Fibroblast of the aortic adventitia (primary cell): ENCODE results near the gene GJD3. TPM values are rescaled to one million over a fixed set of nuclear protein-coding genes. Genes with fewer than 3 reads are reported as not detected.

Experiments
- DNase-seq: peaks from one replicate; pipeline ENCODE4 v3.0.0-alpha.2; 2010; ENCODE audit warnings: low read depth
- H3K4me3 ChIP-seq: 2 replicates; pipeline ENCODE4 v1.5.1; 2011; ENCODE audit warnings: low read depth, mild to moderate bottlenecking, control low read depth, low read length, moderate library complexity
- CTCF ChIP-seq: IDR thresholded peaks from 2 replicates; pipeline ENCODE4 v1.5.1; 2011; ENCODE audit warnings: mild to moderate bottlenecking, low read length, control low read depth, inconsistent platforms; ENCODE audit not compliant: insufficient read depth
- small RNA-seq: library from RNA; depleted of rRNA; stranded (forward); fragments of <200 nt; gene quantifications from one replicate; pipeline ENCODE3, GENCODE V24; 2012
- total RNA-seq: library from RNA; depleted of rRNA; stranded (reverse); fragments of >200 nt; gene quantifications from 2 replicates; pipeline ENCODE4 v1.2.3, GENCODE V29; 2012; ENCODE audit warnings: low replicate concordance

Gene GJD3
- total RNA-seq, 1 donor: not detected

GRCh38 chr17:40313668-40314583 is 50.6 kb downstream of the GJD3 start:
- no peak for TF ChIP-seq CTCF
- no peak for DNase-seq
- no peak overlapping the region for H3K4me3 ChIP-seq

Small RNAs within 50 kb of the gene (small RNA-seq; reads per million reads assigned to genes)
- gene RF00019: not detected
- gene RNA5SP441: not detected

Other genes starting within 250 kb of the GJD3 start
- 64.1 and 162 TPM in 2 replicates for gene MSL1, start 242.8 kb downstream of the GJD3 start, total RNA-seq
- gene CASC3, start 224.2 kb downstream of the GJD3 start, total RNA-seq: 53.3 and 83.6 TPM in 2 replicates
- gene RAPGEFL1, start 187.3 kb downstream of the GJD3 start, total RNA-seq: 2.1 and 3.8 TPM in 2 replicates
- gene WIPF2, start 145.4 kb downstream of the GJD3 start, total RNA-seq: 4.1 and 9.6 TPM in 2 replicates
- 2.9 and 40.4 TPM in 2 replicates for gene CDC6, start 76.9 kb downstream of the GJD3 start, total RNA-seq
- gene RARA, start 55.6 kb downstream of the GJD3 start, total RNA-seq: 16.0 and 25.2 TPM in 2 replicates
- gene TOP2A, start 53.2 kb upstream of the GJD3 start, total RNA-seq: 25.3 and 145 TPM in 2 replicates
- 314 and 706 TPM in 2 replicates for gene IGFBP4, start 78.7 kb upstream of the GJD3 start, total RNA-seq
- not detected in 2 replicates for gene TNS4, start 136.9 kb upstream of the GJD3 start, total RNA-seq
- gene CCR7, start 200.7 kb upstream of the GJD3 start, total RNA-seq: not detected in 2 replicates